Nephron (organoid): ENCODE data around the gene INO80D.
"Not testable (repeated sequence)": the region's sequence is repeated elsewhere in the genome, so short reads cannot be mapped to it uniquely, and the experiment has no call there.

Source experiments
- H3K27ac Mint-ChIP-seq, 3 experiments: 2 replicates each; pipeline ENCODE4 v1.8.0; 2020; ENCODE audit warnings: mixed read lengths in 3 of 3, mild to moderate bottlenecking in 2 of 3, moderate library complexity in 1 of 3
- H3K27me3 Mint-ChIP-seq: 2 replicates; pipeline ENCODE4 v1.8.0; 2021; ENCODE audit warnings: low read depth, mild to moderate bottlenecking, moderate library complexity, mixed read lengths
- H3K36me3 Mint-ChIP-seq: 2 replicates; pipeline ENCODE4 v1.8.0; 2020; ENCODE audit warnings: low read depth, mixed read lengths
- H3K4me1 Mint-ChIP-seq: 2 replicates; pipeline ENCODE4 v1.8.0; 2020; ENCODE audit warnings: mixed read lengths
- H3K4me3 Mint-ChIP-seq, 3 experiments: 2 replicates each; pipeline ENCODE4 v1.8.0; 2020; ENCODE audit warnings: mild to moderate bottlenecking in 3 of 3, mixed read lengths in 3 of 3, moderate library complexity in 2 of 3
- H3K9me3 Mint-ChIP-seq: 2 replicates; pipeline ENCODE4 v1.8.0; 2020; ENCODE audit warnings: mixed read lengths
- TF ChIP-seq, protein P1 (sequence below), 3 experiments: fragments of 200-600 bp; sonication (generic); IDR thresholded peaks; one replicate each; pipeline ENCODE4 v1.5.0; 2021; ENCODE audit warnings: antibody characterized with exemption in 3 of 3; ENCODE audit not compliant: unreplicated experiment in 3 of 3

The INO80D gene

DNA sequence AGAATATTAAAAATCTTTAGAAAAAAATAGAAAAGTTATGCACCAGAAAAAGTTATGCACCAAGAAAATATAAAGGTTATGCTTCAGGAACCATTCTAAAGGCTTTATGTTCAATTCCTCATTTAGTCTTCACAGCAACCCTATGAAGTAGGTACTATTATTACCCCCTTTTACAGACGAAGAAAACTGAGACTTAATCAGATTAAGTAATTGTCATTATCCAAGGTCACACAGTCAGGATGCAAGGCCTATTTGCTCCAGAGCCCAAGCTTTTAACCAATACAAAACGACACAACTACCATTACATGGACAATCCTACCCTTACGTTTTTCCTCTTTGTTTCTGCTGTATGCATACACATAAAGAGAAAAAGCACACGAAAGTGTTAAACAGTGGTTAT lies 5.0 kb downstream of the INO80D start:
- Mint-ChIP-seq H3K36me3 (no peaks in the 10 kb centered on the region), H3K27me3 (no peaks in the 10 kb centered on the region), H3K4me3 (peak overlapping the region in 2 of 3 experiments; percentile 51 to 65), H3K9me3 (no peaks in the 10 kb centered on the region), H3K27ac (peak overlapping the region in 1 of 3 experiments; percentile 60), H3K4me1 (peaks cover 25% of the 10 kb centered on the region)
- TF ChIP-seq, protein P1, sequence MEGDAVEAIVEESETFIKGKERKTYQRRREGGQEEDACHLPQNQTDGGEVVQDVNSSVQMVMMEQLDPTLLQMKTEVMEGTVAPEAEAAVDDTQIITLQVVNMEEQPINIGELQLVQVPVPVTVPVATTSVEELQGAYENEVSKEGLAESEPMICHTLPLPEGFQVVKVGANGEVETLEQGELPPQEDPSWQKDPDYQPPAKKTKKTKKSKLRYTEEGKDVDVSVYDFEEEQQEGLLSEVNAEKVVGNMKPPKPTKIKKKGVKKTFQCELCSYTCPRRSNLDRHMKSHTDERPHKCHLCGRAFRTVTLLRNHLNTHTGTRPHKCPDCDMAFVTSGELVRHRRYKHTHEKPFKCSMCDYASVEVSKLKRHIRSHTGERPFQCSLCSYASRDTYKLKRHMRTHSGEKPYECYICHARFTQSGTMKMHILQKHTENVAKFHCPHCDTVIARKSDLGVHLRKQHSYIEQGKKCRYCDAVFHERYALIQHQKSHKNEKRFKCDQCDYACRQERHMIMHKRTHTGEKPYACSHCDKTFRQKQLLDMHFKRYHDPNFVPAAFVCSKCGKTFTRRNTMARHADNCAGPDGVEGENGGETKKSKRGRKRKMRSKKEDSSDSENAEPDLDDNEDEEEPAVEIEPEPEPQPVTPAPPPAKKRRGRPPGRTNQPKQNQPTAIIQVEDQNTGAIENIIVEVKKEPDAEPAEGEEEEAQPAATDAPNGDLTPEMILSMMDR (IDR thresholded peaks at IDR 0.05; ENCODE audit: unreplicated experiment in 3 of 3), result no peak

DNA sequence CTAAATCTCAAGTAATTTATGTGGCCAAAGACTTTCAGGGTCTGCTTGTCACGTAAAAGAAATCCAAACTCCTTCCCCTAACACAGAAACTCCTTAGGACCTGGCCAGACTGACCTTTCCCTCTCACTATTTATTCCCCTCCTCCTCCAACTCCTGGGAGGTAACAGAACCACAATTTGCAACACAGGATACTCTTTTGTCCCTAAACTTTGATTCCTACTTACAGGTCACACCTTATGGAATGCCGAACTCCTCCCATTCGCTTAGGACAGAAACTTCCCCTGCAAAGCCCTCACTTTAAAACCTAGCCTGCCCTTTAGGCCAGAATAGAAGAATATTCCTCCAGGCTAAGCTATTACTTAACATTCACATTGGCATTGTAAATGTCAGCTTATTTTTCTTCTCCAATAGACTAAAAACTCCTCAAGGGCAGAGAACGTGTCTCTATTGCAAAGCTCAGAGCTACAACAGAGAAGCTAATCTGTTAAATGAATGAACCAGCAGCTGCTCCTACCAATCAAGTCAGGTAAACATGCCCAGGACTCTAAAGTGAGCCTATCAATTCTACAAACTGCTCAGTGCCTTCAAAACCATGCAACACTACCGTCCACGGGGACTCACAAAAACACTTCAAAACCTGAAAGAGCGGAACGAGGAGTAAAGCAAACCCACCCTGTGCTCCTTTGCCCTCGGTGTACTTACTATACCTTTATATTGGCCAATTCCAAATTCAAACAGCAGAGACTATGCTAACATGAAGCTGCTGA lies 6.1 kb downstream of the INO80D start:
- Mint-ChIP-seq H3K27me3 (no peaks in the 10 kb centered on the region), H3K4me1 (peaks cover 25% of the 10 kb centered on the region), H3K27ac (peak overlapping the region in 1 of 3 experiments; percentile 57), H3K4me3 (no peak overlapping the region), H3K36me3 (peaks cover 4% of the 10 kb centered on the region), H3K9me3 (no peaks in the 10 kb centered on the region)
- TF ChIP-seq, protein P1 (IDR thresholded peaks at IDR 0.05; ENCODE audit: unreplicated experiment in 3 of 3), result no peak

DNA sequence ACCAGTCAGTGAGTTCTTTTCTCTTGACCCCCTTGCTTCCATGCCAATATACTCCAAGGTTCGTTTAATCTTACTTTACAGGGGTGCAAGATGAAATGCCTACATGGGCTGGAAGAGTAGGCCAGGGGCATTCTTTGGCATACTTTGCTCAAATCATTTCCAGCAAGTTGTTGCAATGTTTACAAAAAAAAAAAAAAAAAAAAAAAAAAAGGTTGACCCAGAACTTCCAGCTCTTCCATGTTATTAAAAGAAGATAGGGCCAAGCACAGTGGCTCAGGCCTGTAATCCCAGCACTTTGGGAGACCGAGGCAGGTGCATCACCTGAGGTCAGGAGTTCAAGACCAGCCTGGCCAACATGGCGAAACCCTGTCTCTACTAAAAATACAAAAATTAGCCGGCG lies 8.1 kb downstream of the INO80D start:
- H3K4me3 Mint-ChIP-seq, H3K9me3 Mint-ChIP-seq, H3K4me1 Mint-ChIP-seq, H3K27me3 Mint-ChIP-seq, H3K36me3 Mint-ChIP-seq: not testable (repeated sequence)
- H3K27ac Mint-ChIP-seq, result peak overlapping the region in 1 of 3 experiments; percentile 7

DNA sequence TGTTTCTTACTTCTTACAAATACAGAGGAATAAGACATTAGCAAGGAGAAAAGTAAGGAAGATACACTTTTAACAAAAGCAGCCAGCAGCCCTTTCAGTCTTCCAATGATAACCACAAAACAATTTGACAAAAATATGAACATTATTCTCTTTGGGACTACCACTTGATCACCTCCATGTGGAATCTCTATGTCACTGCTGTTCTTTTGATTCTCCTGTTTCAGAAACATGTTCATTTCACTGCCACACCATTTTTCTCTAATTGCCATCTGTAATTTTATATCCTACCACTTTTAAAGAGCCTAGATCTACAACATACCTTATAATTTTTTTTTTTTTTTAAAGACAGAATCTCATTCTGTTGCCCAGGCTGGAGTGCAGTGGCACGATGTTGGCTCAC lies 10.9 kb downstream of the INO80D start:
- Mint-ChIP-seq H3K4me1 (peaks cover 8% of the 10 kb centered on the region), H3K36me3 (peaks cover 11% of the 10 kb centered on the region), H3K9me3 (no peaks in the 10 kb centered on the region), H3K27me3 (no peaks in the 10 kb centered on the region), H3K4me3 (no peak overlapping the region), H3K27ac (no peak overlapping the region)
- TF ChIP-seq, protein P1 (IDR thresholded peaks at IDR 0.05; ENCODE audit: unreplicated experiment in 3 of 3), result no peak

DNA sequence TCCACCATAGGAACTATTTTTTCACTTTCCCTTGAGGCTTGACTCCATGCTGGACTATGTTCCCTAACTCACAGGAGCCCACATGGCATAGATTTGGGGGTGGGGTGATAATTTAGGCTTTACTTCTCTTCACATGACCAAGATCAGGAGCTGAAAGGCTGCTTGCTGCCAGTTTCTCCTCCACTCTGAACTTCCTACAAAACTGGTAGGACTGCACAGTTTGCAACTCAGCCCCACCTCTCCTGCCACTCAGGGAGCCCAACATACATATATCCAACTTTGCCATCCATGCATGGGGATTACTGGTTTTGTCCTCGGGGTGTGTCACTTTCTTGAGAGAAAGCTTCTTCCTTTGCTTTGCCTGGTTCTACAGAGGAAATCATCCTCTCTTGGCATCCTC lies 14.2 kb downstream of the INO80D start:
- Mint-ChIP-seq H3K4me1 (no peaks in the 10 kb centered on the region), H3K27ac (no peak overlapping the region), H3K9me3 (no peaks in the 10 kb centered on the region), H3K36me3 (peaks cover 20% of the 10 kb centered on the region), H3K4me3 (no peak overlapping the region), H3K27me3 (no peaks in the 10 kb centered on the region)
- TF ChIP-seq, protein P1 (IDR thresholded peaks at IDR 0.05; ENCODE audit: unreplicated experiment in 3 of 3), result no peak

DNA sequence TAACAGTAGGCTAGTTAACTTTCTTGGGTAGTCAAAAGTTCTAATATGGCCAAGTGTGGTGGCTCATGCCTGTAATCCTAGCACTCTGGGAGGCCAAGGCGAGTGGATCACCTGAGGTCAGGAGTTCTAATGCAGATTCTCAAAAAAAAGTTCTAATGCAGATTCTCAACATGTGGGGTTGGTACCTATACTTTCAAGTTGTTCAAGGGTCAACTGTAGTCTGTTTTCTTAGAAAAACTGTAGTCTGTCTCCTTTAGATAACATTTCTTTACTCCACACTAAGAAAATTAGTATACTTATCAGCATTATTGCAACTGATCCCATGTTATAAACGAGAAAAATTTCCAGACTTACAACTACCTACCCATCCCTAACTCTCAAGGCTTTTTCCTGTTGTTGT lies 16.6 kb downstream of the INO80D start:
- Mint-ChIP-seq H3K27ac (no peak overlapping the region), H3K9me3 (no peaks in the 10 kb centered on the region), H3K4me1 (no peaks in the 10 kb centered on the region), H3K36me3 (peaks cover 18% of the 10 kb centered on the region), H3K4me3 (no peak overlapping the region), H3K27me3 (no peaks in the 10 kb centered on the region)
- TF ChIP-seq, protein P1 (IDR thresholded peaks at IDR 0.05; ENCODE audit: unreplicated experiment in 3 of 3), result no peak
